Loucy (cell line): Measurements from ENCODE around the gene PPM1F.

ENCODE experiments used
- CTCF ChIP-seq: fragments of 200-600 bp; sonication (generic); conservative IDR thresholded peaks from 2 replicates; pipeline ENCODE4 v1.5.1; 2014; ENCODE audit warnings: mild to moderate bottlenecking, antibody characterized with exemption, low read length
- EZH2phosphoT487 ChIP-seq: fragments of 200-600 bp; IDR thresholded peaks from 2 replicates; pipeline ENCODE4 v1.6.1; 2018; ENCODE audit warnings: antibody characterized with exemption, mild to moderate bottlenecking, moderate library complexity, borderline replicate concordance

- TF ChIP-seq CTCF (no peak), EZH2phosphoT487 (no peak)
Measured at GRCh38 chr22:21941921-21942320, 10.7 kb downstream of the PPM1F start.
